Measurements from ENCODE around the gene PSD.

- TF ChIP-seq CTCF (IDR thresholded peaks at IDR 0.05) = no peak
- TF ChIP-seq ZFX (IDR thresholded peaks at IDR 0.05; ENCODE audit: borderline replicate concordance) = no peak
Measured at GRCh38 chr10:102368077-102368476, 50.5 kb downstream of the PSD start.
